H9 (cell line): Measurements from ENCODE around the gene TMEM125. TPM values are rescaled to one million over a fixed set of nuclear protein-coding genes. Genes with fewer than 3 reads are reported as not detected.

Experiments used
- DNase-seq: peaks from one replicate; pipeline ENCODE4 v3.0.0-alpha.2; 2017
- H2AFZ ChIP-seq: one replicate; pipeline ENCODE4 v1.6.1; 2013; ENCODE audit warnings: mild to moderate bottlenecking, low read length, control low read depth, moderate library complexity
- H2AK5ac ChIP-seq: 2 replicates; pipeline ENCODE4 v1.6.1; 2013; ENCODE audit warnings: low read length, control low read depth, mixed read lengths; ENCODE audit not compliant: insufficient read length
- H2BK120ac ChIP-seq: one replicate; pipeline ENCODE4 v1.6.1; 2013; ENCODE audit warnings: low read depth, mild to moderate bottlenecking, low read length, control low read depth, inconsistent platforms; ENCODE audit not compliant: poor library complexity, severe bottlenecking
- H2BK12ac ChIP-seq: 2 replicates; pipeline ENCODE4 v1.6.1; 2013; ENCODE audit warnings: low read length, control low read depth, mixed read lengths, low read depth; ENCODE audit not compliant: insufficient read length
- H2BK15ac ChIP-seq: 2 replicates; pipeline ENCODE4 v1.6.1; 2013; ENCODE audit warnings: low read depth, low read length, control low read depth
- H2BK20ac ChIP-seq: one replicate; pipeline ENCODE4 v1.6.1; 2013; ENCODE audit warnings: low read depth, mild to moderate bottlenecking, low read length, control low read depth, inconsistent platforms; ENCODE audit not compliant: poor library complexity, severe bottlenecking
- H2BK5ac ChIP-seq: 2 replicates; pipeline ENCODE4 v1.6.1; 2013; ENCODE audit warnings: low read length, control low read depth, mixed read lengths; ENCODE audit not compliant: insufficient read length
- H3K14ac ChIP-seq: 2 replicates; pipeline ENCODE4 v1.6.1; 2013; ENCODE audit warnings: low read length, control low read depth; ENCODE audit not compliant: insufficient read depth
- H3K18ac ChIP-seq: 2 replicates; pipeline ENCODE4 v1.6.1; 2013; ENCODE audit warnings: low read depth, mild to moderate bottlenecking, mixed read lengths, low read length, control low read depth; ENCODE audit not compliant: insufficient read length
- H3K23ac ChIP-seq: 2 replicates; pipeline ENCODE4 v1.6.1; 2013; ENCODE audit warnings: low read length, control low read depth, mixed read lengths, low read depth; ENCODE audit not compliant: insufficient read length
- H3K23me2 ChIP-seq: 2 replicates; pipeline ENCODE4 v1.6.1; 2013; ENCODE audit warnings: low read depth, mild to moderate bottlenecking, mixed read lengths, low read length, control low read depth; ENCODE audit not compliant: insufficient read length, poor library complexity, severe bottlenecking
- H3K27ac ChIP-seq: 2 replicates; pipeline ENCODE4 v1.5.1; 2013; ENCODE audit warnings: low read length, control low read depth, mixed read lengths, low read depth; ENCODE audit not compliant: insufficient read length
- H3K27me3 ChIP-seq: 2 replicates; pipeline ENCODE4 v1.6.1; 2013; ENCODE audit warnings: low read length, control low read depth, inconsistent platforms; ENCODE audit not compliant: insufficient read depth
- H3K4ac ChIP-seq: 2 replicates; pipeline ENCODE4 v1.6.1; 2013; ENCODE audit warnings: low read depth, mild to moderate bottlenecking, control low read depth, inconsistent platforms, low read length, moderate library complexity
- H3K4me1 ChIP-seq: 2 replicates; pipeline ENCODE4 v1.6.1; 2013; ENCODE audit warnings: low read length, control low read depth, inconsistent platforms; ENCODE audit not compliant: insufficient read depth
- H3K4me2 ChIP-seq: 2 replicates; pipeline ENCODE4 v1.6.1; 2013; ENCODE audit warnings: low read length, control low read depth, mixed read lengths; ENCODE audit not compliant: insufficient read length, insufficient read depth
- H3K56ac ChIP-seq: 2 replicates; pipeline ENCODE4 v1.6.1; 2013; ENCODE audit warnings: low read depth, mild to moderate bottlenecking, mixed read lengths, low read length, control low read depth; ENCODE audit not compliant: insufficient read length
- H3K79me1 ChIP-seq: 2 replicates; pipeline ENCODE4 v1.6.1; 2013; ENCODE audit warnings: low read depth, mild to moderate bottlenecking, moderate library complexity, low read length, control low read depth, inconsistent platforms; ENCODE audit not compliant: insufficient read depth, poor library complexity, severe bottlenecking
- H3K79me2 ChIP-seq: 2 replicates; pipeline ENCODE4 v1.6.1; 2013; ENCODE audit warnings: low read length, control low read depth, inconsistent platforms; ENCODE audit not compliant: insufficient read depth
- H3K9ac ChIP-seq: 2 replicates; pipeline ENCODE4 v1.6.1; 2013; ENCODE audit warnings: low read length, control low read depth, mixed read lengths; ENCODE audit not compliant: insufficient read length; ENCODE audit errors: extremely low read depth
- H3K9me3 ChIP-seq: one replicate; pipeline ENCODE4 v1.6.1; 2013; ENCODE audit warnings: low read depth, low read length, inconsistent platforms; ENCODE audit not compliant: control insufficient read depth
- H3T11ph ChIP-seq: one replicate; pipeline ENCODE4 v1.6.1; 2013; ENCODE audit warnings: mild to moderate bottlenecking, low read length, control low read depth, inconsistent platforms
- H4K20me1 ChIP-seq: one replicate; pipeline ENCODE4 v1.6.1; 2013; ENCODE audit not compliant: control insufficient read depth, insufficient read length, insufficient read depth
- H4K5ac ChIP-seq: 2 replicates; pipeline ENCODE4 v1.6.1; 2013; ENCODE audit warnings: low read depth, mild to moderate bottlenecking, mixed read lengths, low read length, control low read depth; ENCODE audit not compliant: insufficient read length
- H4K8ac ChIP-seq: replicated peaks from 2 replicates; pipeline ENCODE4 v1.6.1; 2013; ENCODE audit warnings: low read length, control low read depth, mixed read lengths, low read depth; ENCODE audit not compliant: insufficient read length
- H4K91ac ChIP-seq: 2 replicates; pipeline ENCODE4 v1.6.1; 2013; ENCODE audit warnings: low read depth, mild to moderate bottlenecking, moderate library complexity, mixed read lengths, low read length, control low read depth; ENCODE audit not compliant: insufficient read length
- H3K27ac Mint-ChIP-seq, 3 experiments: 2 replicates in 2 of 3; 3 replicates in 1 of 3; pipeline ENCODE4 v1.8.0; 2020 to 2021; ENCODE audit warnings: mixed read lengths in 3 of 3, mild to moderate bottlenecking in 1 of 3, moderate library complexity in 1 of 3
- H3K27me3 Mint-ChIP-seq: 2 replicates; pipeline ENCODE4 v1.8.0; 2021; ENCODE audit warnings: low read depth, mild to moderate bottlenecking, moderate library complexity, mixed read lengths
- H3K36me3 Mint-ChIP-seq, 3 experiments: 2 replicates in 2 of 3; 3 replicates in 1 of 3; pipeline ENCODE4 v1.8.0; 2020 to 2021; ENCODE audit warnings: low read depth in 3 of 3, mixed read lengths in 3 of 3; ENCODE audit not compliant: insufficient read depth in 1 of 3
- H3K4me1 Mint-ChIP-seq, 2 experiments: 2 replicates each; pipeline ENCODE4 v1.8.0; 2020; ENCODE audit warnings: mixed read lengths in 2 of 2
- H3K4me3 Mint-ChIP-seq, 2 experiments: 2 replicates in 1 of 2; 3 replicates in 1 of 2; pipeline ENCODE4 v1.8.0; 2020 to 2021; ENCODE audit warnings: mild to moderate bottlenecking in 2 of 2, mixed read lengths in 2 of 2, moderate library complexity in 1 of 2
- H3K9me3 Mint-ChIP-seq, 2 experiments: 2 replicates in 1 of 2; 3 replicates in 1 of 2; pipeline ENCODE4 v1.8.0; 2020; ENCODE audit warnings: mild to moderate bottlenecking in 2 of 2, mixed read lengths in 2 of 2, moderate library complexity in 1 of 2
- WGBS: extraction: QIAGEN DNeasy Blood & Tissue Kit; methylation state at CpG from one replicate; pipeline ENCODE4 v1.1.7; 2013; ENCODE audit warnings: missing lambda C conversion rate, low lambda C conversion rate, mixed read lengths; ENCODE audit not compliant: insufficient read length; ENCODE audit errors: extremely low coverage; 5-methylcytosine and 5-hydroxymethylcytosine counted together
- total RNA-seq: library from RNA; stranded (reverse); gene quantifications from 2 replicates; pipeline ENCODE4 v1.2.1, GENCODE V29; 2021
- TF ChIP-seq, protein P1 (sequence below): fragments of 200-600 bp; sonication (generic); conservative IDR thresholded peaks from 3 replicates; pipeline ENCODE4 v1.8.0; 2021; ENCODE audit warnings: antibody characterized with exemption, mild to moderate bottlenecking

The TMEM125 gene
- total RNA-seq, 1 experiment from 2014 or later: 19.6 TPM

DNA sequence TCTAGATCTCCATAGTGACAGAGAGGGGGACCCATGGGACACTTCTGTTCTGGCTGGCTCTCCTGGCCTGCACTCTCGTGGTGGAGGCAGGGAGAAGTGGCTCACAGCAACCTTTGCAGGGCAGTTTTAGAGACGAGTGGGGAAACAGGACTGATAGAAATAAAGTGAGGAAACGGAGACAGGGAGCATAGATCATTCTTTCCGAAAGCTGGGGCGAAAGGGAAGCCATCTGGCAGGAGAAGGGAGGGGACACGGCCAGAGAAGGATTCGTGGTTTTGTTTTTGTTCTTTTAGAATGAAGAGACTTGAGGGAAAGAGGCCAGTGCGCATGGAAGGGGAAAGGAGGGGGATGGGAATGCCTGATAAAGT is 34.5 kb downstream of the TMEM125 start:
- DNase-seq: no peak
- Histone ChIP-seq H3K14ac (no peak overlapping the region), H2BK12ac (no peak overlapping the region), H3K4me2 (no peak overlapping the region), H3K79me2 (no peaks in the 10 kb centered on the region), H2AK5ac (no peak overlapping the region), H3K79me1 (no peaks in the 10 kb centered on the region), H4K8ac (no peak overlapping the region), H3K56ac (no peak overlapping the region), H3K23ac (no peak overlapping the region), H3T11ph (no peak overlapping the region), H3K23me2 (no peaks in the 10 kb centered on the region), H4K91ac (no peak overlapping the region), H3K27me3 (no peaks in the 10 kb centered on the region), H2BK5ac (no peak overlapping the region), H2BK15ac (no peak overlapping the region), H2BK20ac (no peak overlapping the region), H3K4me1 (no peaks in the 10 kb centered on the region; the same call in 1 of the 2 replicates), H2AFZ (no peak overlapping the region), H3K9me3 (no peaks in the 10 kb centered on the region), H2BK120ac (no peak overlapping the region), H3K4ac (no peak overlapping the region), H4K20me1 (no peaks in the 10 kb centered on the region), H3K27ac (no peak overlapping the region), H3K18ac (no peak overlapping the region), H4K5ac (no peak overlapping the region), H3K9ac (no peak overlapping the region)
- TF ChIP-seq, protein P1, sequence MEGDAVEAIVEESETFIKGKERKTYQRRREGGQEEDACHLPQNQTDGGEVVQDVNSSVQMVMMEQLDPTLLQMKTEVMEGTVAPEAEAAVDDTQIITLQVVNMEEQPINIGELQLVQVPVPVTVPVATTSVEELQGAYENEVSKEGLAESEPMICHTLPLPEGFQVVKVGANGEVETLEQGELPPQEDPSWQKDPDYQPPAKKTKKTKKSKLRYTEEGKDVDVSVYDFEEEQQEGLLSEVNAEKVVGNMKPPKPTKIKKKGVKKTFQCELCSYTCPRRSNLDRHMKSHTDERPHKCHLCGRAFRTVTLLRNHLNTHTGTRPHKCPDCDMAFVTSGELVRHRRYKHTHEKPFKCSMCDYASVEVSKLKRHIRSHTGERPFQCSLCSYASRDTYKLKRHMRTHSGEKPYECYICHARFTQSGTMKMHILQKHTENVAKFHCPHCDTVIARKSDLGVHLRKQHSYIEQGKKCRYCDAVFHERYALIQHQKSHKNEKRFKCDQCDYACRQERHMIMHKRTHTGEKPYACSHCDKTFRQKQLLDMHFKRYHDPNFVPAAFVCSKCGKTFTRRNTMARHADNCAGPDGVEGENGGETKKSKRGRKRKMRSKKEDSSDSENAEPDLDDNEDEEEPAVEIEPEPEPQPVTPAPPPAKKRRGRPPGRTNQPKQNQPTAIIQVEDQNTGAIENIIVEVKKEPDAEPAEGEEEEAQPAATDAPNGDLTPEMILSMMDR: no peak
- H3K9me3 Mint-ChIP-seq: no peaks in the 10 kb centered on the region
- H3K27ac Mint-ChIP-seq: peak overlapping the region in 1 of 3 experiments; percentile 15; a peak in 2 of 7 replicates
- H3K27me3 Mint-ChIP-seq: peaks cover 16% of the 10 kb centered on the region
- no peaks in the 10 kb centered on the region; a peak in 1 of 7 replicates for H3K36me3 Mint-ChIP-seq
- WGBS: no CpG with 5 or more reads among the region's 8 CpGs
- no peak overlapping the region; a peak in 1 of 5 replicates for H3K4me3 Mint-ChIP-seq
- H3K4me1 Mint-ChIP-seq: peaks cover 23 to 30% of the 10 kb centered on the region in 2 experiments
